ENCODE data around the gene PAX7.
"Not testable (repeated sequence)": the region's sequence is repeated elsewhere in the genome, so short reads cannot be mapped to it uniquely, and the experiment has no call there.

Gene PAX7

GRCh38 chr1:18736958-18737357, 106.3 kb downstream of the PAX7 start:
- TF ChIP-seq, protein P1, sequence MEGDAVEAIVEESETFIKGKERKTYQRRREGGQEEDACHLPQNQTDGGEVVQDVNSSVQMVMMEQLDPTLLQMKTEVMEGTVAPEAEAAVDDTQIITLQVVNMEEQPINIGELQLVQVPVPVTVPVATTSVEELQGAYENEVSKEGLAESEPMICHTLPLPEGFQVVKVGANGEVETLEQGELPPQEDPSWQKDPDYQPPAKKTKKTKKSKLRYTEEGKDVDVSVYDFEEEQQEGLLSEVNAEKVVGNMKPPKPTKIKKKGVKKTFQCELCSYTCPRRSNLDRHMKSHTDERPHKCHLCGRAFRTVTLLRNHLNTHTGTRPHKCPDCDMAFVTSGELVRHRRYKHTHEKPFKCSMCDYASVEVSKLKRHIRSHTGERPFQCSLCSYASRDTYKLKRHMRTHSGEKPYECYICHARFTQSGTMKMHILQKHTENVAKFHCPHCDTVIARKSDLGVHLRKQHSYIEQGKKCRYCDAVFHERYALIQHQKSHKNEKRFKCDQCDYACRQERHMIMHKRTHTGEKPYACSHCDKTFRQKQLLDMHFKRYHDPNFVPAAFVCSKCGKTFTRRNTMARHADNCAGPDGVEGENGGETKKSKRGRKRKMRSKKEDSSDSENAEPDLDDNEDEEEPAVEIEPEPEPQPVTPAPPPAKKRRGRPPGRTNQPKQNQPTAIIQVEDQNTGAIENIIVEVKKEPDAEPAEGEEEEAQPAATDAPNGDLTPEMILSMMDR (IDR thresholded peaks at IDR 0.05; ENCODE audit: low read depth, low read length) = no peak
- H3K4me3 ChIP-seq (ENCODE audit: low read depth, low read length) = no peak overlapping the region

DNA sequence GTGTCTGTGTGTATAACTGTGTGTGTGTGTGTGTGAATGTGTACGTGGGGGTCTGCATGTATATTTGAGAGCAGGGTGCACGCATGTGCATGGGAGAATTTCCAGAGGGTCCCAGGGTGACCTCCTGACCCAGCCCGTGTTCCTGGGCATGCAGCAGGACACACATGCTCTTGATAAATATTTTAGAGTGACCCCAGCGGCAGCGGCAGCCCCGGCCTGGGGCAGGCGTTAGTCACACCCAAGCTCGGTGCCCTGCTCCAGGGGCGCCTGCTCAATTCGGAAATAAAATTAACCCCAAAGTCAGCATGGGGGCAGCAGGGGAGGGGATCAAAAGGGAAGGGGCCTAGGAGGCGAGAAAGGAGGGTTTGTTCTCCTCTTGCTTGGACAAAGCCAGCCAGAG, 107.5 kb downstream of the PAX7 start:
- no peak overlapping the region for H3K4me3 ChIP-seq (ENCODE audit: low read depth, low read length)
- TF ChIP-seq, protein P1 (IDR thresholded peaks at IDR 0.05; ENCODE audit: low read depth, low read length) = no peak

GRCh38 chr1:18738617-18739016, 108.0 kb downstream of the PAX7 start:
- TF ChIP-seq, protein P1 (IDR thresholded peaks at IDR 0.05; ENCODE audit: low read depth, low read length) = no peak
- H3K4me3 ChIP-seq (ENCODE audit: low read depth, low read length) = no peak overlapping the region

- no peak overlapping the region for H3K4me3 ChIP-seq (ENCODE audit: low read depth, low read length)
- TF ChIP-seq, protein P1 (IDR thresholded peaks at IDR 0.05; ENCODE audit: low read depth, low read length) = no peak
Observed at GRCh38 chr1:18739408-18739807, 108.8 kb downstream of the PAX7 start.

GRCh38 chr1:18739897-18740296, 109.3 kb downstream of the PAX7 start:
- TF ChIP-seq, protein P1 (IDR thresholded peaks at IDR 0.05; ENCODE audit: low read depth, low read length) = no peak
- no peak overlapping the region for H3K4me3 ChIP-seq (ENCODE audit: low read depth, low read length)

DNA sequence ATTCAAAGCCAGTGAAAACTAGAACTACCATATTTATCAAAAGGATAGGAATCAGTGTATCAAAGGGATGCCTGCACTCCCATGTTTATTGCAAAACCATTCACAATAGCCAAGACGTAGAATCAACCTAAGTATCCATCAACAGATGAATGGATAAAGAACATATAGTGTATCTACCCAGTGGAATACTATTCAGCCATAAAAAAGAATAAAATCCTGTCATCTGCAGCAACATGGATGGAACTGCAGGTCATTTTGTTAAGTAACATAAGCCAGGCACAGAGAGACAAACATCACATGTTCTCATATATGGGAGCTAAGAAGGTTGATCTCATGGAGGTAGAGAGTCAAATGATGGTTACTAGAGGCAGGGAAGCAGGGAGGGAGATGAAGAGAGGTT, 110.0 kb downstream of the PAX7 start:
- TF ChIP-seq, protein P1 (IDR thresholded peaks at IDR 0.05; ENCODE audit: low read depth, low read length) = no peak
- H3K4me3 ChIP-seq (ENCODE audit: low read depth, low read length) = no peak overlapping the region

- no peak overlapping the region for H3K4me3 ChIP-seq (ENCODE audit: low read depth, low read length)
- TF ChIP-seq, protein P1 (IDR thresholded peaks at IDR 0.05; ENCODE audit: low read depth, low read length) = no peak
Observed at GRCh38 chr1:18743233-18743632, 112.6 kb downstream of the PAX7 start.

- H3K4me3 ChIP-seq (ENCODE audit: low read depth, low read length) = not testable (repeated sequence)
Observed at GRCh38 chr1:18744381-18744780, 113.7 kb downstream of the PAX7 start.
